NB4 (cell line): ENCODE data around the gene DBH.

Experiments
- POLR2A ChIP-seq: IDR thresholded peaks from 2 replicates; pipeline ENCODE4 v1.6.1; 2011; ENCODE audit warnings: mild to moderate bottlenecking; ENCODE audit not compliant: insufficient read length; ENCODE audit errors: extremely low read depth
- TF ChIP-seq, protein P1 (sequence below): IDR thresholded peaks from one replicate; pipeline ENCODE4 v1.5.1; 2012; ENCODE audit warnings: low read depth, low read length
- TF ChIP-seq, protein P2 (sequence below): IDR thresholded peaks from 2 replicates; pipeline ENCODE4 v1.6.1; 2011; ENCODE audit warnings: low read depth, low read length

DNA sequence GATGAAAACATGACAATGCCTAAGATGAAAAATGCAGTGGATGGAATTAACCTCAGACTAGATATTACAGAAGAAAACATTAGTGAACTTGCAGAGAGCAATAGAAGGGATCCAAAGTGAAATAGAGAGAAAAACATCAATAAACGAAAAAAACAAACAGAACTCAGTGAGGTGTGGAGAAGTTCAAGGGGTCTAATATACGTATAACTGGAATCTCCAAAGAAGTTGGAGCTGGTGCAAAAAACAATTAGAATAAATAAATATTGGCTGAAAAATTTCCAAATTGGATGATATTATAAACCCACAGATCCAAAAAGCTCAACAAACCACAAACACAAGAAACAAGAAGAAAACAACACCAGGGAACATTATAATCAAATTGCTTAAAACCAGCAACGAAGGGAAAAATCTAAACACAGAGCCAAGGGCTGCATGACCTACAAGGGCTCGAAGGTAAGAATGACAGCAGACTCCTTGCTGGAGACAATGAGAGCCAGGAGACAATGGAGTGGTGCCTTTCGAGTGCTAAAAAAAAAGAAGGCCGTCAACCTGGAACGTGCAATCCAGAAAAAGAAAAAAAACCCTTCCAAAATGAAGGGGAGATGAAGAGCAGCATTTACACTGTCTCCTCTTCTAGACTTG, 38.7 kb upstream of the DBH start:
- TF ChIP-seq, protein P1, sequence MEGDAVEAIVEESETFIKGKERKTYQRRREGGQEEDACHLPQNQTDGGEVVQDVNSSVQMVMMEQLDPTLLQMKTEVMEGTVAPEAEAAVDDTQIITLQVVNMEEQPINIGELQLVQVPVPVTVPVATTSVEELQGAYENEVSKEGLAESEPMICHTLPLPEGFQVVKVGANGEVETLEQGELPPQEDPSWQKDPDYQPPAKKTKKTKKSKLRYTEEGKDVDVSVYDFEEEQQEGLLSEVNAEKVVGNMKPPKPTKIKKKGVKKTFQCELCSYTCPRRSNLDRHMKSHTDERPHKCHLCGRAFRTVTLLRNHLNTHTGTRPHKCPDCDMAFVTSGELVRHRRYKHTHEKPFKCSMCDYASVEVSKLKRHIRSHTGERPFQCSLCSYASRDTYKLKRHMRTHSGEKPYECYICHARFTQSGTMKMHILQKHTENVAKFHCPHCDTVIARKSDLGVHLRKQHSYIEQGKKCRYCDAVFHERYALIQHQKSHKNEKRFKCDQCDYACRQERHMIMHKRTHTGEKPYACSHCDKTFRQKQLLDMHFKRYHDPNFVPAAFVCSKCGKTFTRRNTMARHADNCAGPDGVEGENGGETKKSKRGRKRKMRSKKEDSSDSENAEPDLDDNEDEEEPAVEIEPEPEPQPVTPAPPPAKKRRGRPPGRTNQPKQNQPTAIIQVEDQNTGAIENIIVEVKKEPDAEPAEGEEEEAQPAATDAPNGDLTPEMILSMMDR = no peak
- no peak for TF ChIP-seq POLR2A
- TF ChIP-seq, protein P2, sequence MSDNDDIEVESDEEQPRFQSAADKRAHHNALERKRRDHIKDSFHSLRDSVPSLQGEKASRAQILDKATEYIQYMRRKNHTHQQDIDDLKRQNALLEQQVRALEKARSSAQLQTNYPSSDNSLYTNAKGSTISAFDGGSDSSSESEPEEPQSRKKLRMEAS = no peak
